ENCODE data around the gene ADGRB3. TPM values are rescaled to one million over a fixed set of nuclear protein-coding genes. Genes with fewer than 3 reads are reported as not detected.

The ADGRB3 gene
- total and polyA plus RNA-seq, 10 of the 15 experiments (the other 5 are each of a cell fraction or from before 2014, with no cell fraction given), result 0.03 to 0.06 TPM; not detected in 8

DNA sequence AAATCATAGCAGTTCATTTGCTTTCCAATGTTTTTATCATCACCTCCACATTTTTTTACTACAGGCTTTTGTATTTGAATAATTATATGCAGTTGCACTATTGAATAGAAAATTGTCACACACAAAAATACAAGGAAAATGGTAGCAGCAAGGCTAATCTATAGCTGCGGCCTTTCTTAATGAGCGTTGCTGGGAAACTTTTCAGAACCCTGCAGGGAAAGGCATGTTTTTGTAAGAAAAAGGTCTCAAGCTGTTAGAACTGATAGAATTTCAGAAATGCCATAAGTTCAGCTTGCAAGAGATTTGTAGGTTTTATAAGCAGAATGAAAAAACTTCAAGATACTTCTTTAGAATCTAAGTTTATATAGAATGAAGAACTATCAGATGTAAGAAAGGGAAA lies 625.9 kb downstream of the ADGRB3 start:
- RAD21 ChIA-PET (ENCODE audit: unreplicated experiment), result no interaction called here
- 34% methylated on average over 2 of the region's 2 CpGs for WGBS (ENCODE audit: insufficient coverage, insufficient replicate concordance, low lambda C conversion rate, missing lambda C conversion rate)

GRCh38 chr6:69263297-69263696 lies 628.2 kb downstream of the ADGRB3 start:
- no peak overlapping the region for H3K4me3 ChIP-seq
- H3K9ac ChIP-seq (ENCODE audit: control insufficient read depth, insufficient read depth, low read length), result no peak overlapping the region
- H4K20me1 ChIP-seq (ENCODE audit: control insufficient read depth, insufficient read depth), result no peaks in the 10 kb centered on the region
- no peak overlapping the region for H3K4me2 ChIP-seq (ENCODE audit: control insufficient read depth, insufficient read depth)
- H3K9me3 ChIP-seq (replicated peaks; ENCODE audit: control insufficient read depth, insufficient read depth, low read length), result no peaks in the 10 kb centered on the region
- no peaks in the 10 kb centered on the region for H3K27me3 ChIP-seq (replicated peaks in 1 of 2; ENCODE audit: control insufficient read depth in 2 of 2, insufficient read depth in 2 of 2, low read length in 1 of 2)
- ChIA-PET CTCF (no interaction called here), RAD21 (ENCODE audit: unreplicated experiment) (no interaction called here), POLR2A (no interaction called here), SMC1A (ENCODE audit: uncharacterized antibody, unreplicated experiment) (no interaction called here)
- DNase-seq (ENCODE audit: low read depth, low spot score), result no peak
- H3K27ac ChIP-seq (ENCODE audit: control insufficient read depth, insufficient read depth), result no peak overlapping the region
- intact Hi-C loops (cut with micrococcal nuclease; ENCODE audit: unreplicated experiment) (no loop called here), in situ Hi-C loops (cut with MboI) (no loop called here)
- H3K79me2 ChIP-seq (ENCODE audit: control insufficient read depth, insufficient read depth, low read length), result no peaks in the 10 kb centered on the region
- H3K4me1 ChIP-seq (ENCODE audit: control insufficient read depth, insufficient read depth, low read length), result no peaks in the 10 kb centered on the region
- ATAC-seq, result no peak
- no peaks in the 10 kb centered on the region for H3K36me3 ChIP-seq (ENCODE audit: control insufficient read depth in 2 of 2, insufficient read depth in 2 of 2, low read length in 1 of 2)
- no TSS peak for BruUV-seq (replicated peaks)
- no peak for FAIRE-seq
- no peak for TF ChIP-seq EP300 (IDR thresholded peaks at IDR 0.05; ENCODE audit: borderline replicate concordance in 1 of 2, control insufficient read depth in 1 of 2, low read depth in 2 of 2, low read length in 2 of 2)
- TF ChIP-seq, protein P1, sequence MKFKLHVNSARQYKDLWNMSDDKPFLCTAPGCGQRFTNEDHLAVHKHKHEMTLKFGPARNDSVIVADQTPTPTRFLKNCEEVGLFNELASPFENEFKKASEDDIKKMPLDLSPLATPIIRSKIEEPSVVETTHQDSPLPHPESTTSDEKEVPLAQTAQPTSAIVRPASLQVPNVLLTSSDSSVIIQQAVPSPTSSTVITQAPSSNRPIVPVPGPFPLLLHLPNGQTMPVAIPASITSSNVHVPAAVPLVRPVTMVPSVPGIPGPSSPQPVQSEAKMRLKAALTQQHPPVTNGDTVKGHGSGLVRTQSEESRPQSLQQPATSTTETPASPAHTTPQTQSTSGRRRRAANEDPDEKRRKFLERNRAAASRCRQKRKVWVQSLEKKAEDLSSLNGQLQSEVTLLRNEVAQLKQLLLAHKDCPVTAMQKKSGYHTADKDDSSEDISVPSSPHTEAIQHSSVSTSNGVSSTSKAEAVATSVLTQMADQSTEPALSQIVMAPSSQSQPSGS (IDR thresholded peaks at IDR 0.05; ENCODE audit: low read length), result no peak
- TF ChIP-seq ZNF217 (IDR thresholded peaks at IDR 0.05), result no peak
- no peak for TF ChIP-seq TCF7 (IDR thresholded peaks at IDR 0.05; ENCODE audit: borderline replicate concordance)
- TF ChIP-seq CHD4 (IDR thresholded peaks at IDR 0.05), result no peak
- no peak for TF ChIP-seq SUPT20H (IDR thresholded peaks at IDR 0.05; ENCODE audit: borderline replicate concordance, control insufficient read depth, low read depth, low read length)
- TF ChIP-seq, protein P2, sequence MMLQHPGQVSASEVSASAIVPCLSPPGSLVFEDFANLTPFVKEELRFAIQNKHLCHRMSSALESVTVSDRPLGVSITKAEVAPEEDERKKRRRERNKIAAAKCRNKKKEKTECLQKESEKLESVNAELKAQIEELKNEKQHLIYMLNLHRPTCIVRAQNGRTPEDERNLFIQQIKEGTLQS (IDR thresholded peaks at IDR 0.05; ENCODE audit: borderline replicate concordance, extremely low read depth, low read depth, low read length), result no peak
- no peak overlapping the region for H2AFZ ChIP-seq (ENCODE audit: control insufficient read depth, low read depth, low read length)
- 0% methylated on average over 2 of the region's 2 CpGs for WGBS (ENCODE audit: insufficient coverage, insufficient replicate concordance, low lambda C conversion rate, missing lambda C conversion rate)

More for the DNA sequence above, 625.9 kb downstream of the ADGRB3 start:
- Histone ChIP-seq H3K36me3 (ENCODE audit: control insufficient read depth in 2 of 2, insufficient read depth in 2 of 2, low read length in 1 of 2) (no peaks in the 10 kb centered on the region), H3K9me3 (replicated peaks; ENCODE audit: control insufficient read depth, insufficient read depth, low read length) (no peaks in the 10 kb centered on the region), H3K9ac (ENCODE audit: control insufficient read depth, insufficient read depth, low read length) (no peak overlapping the region), H4K20me1 (ENCODE audit: control insufficient read depth, insufficient read depth) (no peaks in the 10 kb centered on the region), H2AFZ (ENCODE audit: control insufficient read depth, low read depth, low read length) (no peak overlapping the region), H3K27ac (ENCODE audit: control insufficient read depth, insufficient read depth) (no peak overlapping the region), H3K4me2 (ENCODE audit: control insufficient read depth, insufficient read depth) (no peak overlapping the region), H3K79me2 (ENCODE audit: control insufficient read depth, insufficient read depth, low read length) (no peaks in the 10 kb centered on the region), H3K4me3 (no peak overlapping the region), H3K4me1 (ENCODE audit: control insufficient read depth, insufficient read depth, low read length) (no peaks in the 10 kb centered on the region), H3K27me3 (replicated peaks in 1 of 2; ENCODE audit: control insufficient read depth in 2 of 2, insufficient read depth in 2 of 2, low read length in 1 of 2) (no peaks in the 10 kb centered on the region)
- CTCF ChIA-PET, result no interaction called here
- POLR2A ChIA-PET, result no interaction called here
- no TSS peak for BruUV-seq (replicated peaks)
- in situ Hi-C loops (cut with MboI) (no loop called here), intact Hi-C loops (cut with micrococcal nuclease; ENCODE audit: unreplicated experiment) (no loop called here)
- SMC1A ChIA-PET (ENCODE audit: uncharacterized antibody, unreplicated experiment), result no interaction called here
- no peak for DNase-seq (ENCODE audit: low read depth, low spot score)
- no peak for FAIRE-seq
- ATAC-seq, result no peak
- TF ChIP-seq IKZF1 (conservative IDR thresholded peaks at IDR 0.05) (no peak), SIX5 (IDR thresholded peaks at IDR 0.05; ENCODE audit: low read depth, low read length, severe bottlenecking) (no peak), CBFB (IDR thresholded peaks at IDR 0.05; ENCODE audit: low read depth) (no peak)
